ENCODE data around the gene AP3D1.
"Not testable (repeated sequence)": the region's sequence is repeated elsewhere in the genome, so short reads cannot be mapped to it uniquely, and the experiment has no call there.

The AP3D1 gene

GRCh38 chr19:2150794-2151338, 500 bp downstream of the AP3D1 start:
- no peak for DNase-seq (ENCODE audit: low read depth in 2 of 2)

GRCh38 chr19:2149980-2150793, 1.2 kb downstream of the AP3D1 start:
- DNase-seq (ENCODE audit: low read depth in 2 of 2) = no peak

- no peak for DNase-seq (ENCODE audit: low read depth in 2 of 2)
Measured at GRCh38 chr19:2148482-2149135, 2.8 kb downstream of the AP3D1 start.

- DNase-seq (ENCODE audit: low read depth in 2 of 2) = no peak
Measured at GRCh38 chr19:2145831-2146241, 5.5 kb downstream of the AP3D1 start.

- no peak for DNase-seq (ENCODE audit: low read depth in 2 of 2)
Measured at GRCh38 chr19:2144190-2144589, 7.2 kb downstream of the AP3D1 start.

- no peak for DNase-seq (ENCODE audit: low read depth in 2 of 2)
Measured at GRCh38 chr19:2142173-2142829, 9.1 kb downstream of the AP3D1 start.

GRCh38 chr19:2140138-2140569, 11.2 kb downstream of the AP3D1 start:
- DNase-seq (ENCODE audit: low read depth in 2 of 2) = no peak

- DNase-seq (ENCODE audit: low read depth in 2 of 2) = no peak
Measured at GRCh38 chr19:2139385-2140137, 11.8 kb downstream of the AP3D1 start.

- DNase-seq (ENCODE audit: low read depth in 2 of 2) = no peak
Measured at GRCh38 chr19:2138061-2138728, 13.2 kb downstream of the AP3D1 start.

GRCh38 chr19:2136796-2137195, 14.6 kb downstream of the AP3D1 start:
- DNase-seq (ENCODE audit: low read depth in 2 of 2) = no peak

GRCh38 chr19:2135474-2136402, 15.6 kb downstream of the AP3D1 start:
- DNase-seq (ENCODE audit: low read depth in 2 of 2) = no peak

- no peak for DNase-seq (ENCODE audit: low read depth in 2 of 2)
Measured at GRCh38 chr19:2132731-2133490, 18.5 kb downstream of the AP3D1 start.

GRCh38 chr19:2132191-2132590, 19.2 kb downstream of the AP3D1 start:
- DNase-seq (ENCODE audit: low read depth in 2 of 2) = no peak

- DNase-seq (ENCODE audit: low read depth in 2 of 2) = not testable (repeated sequence)
Measured at GRCh38 chr19:2131012-2131975, 20.1 kb downstream of the AP3D1 start.

- no peak for DNase-seq (ENCODE audit: low read depth in 2 of 2)
Measured at GRCh38 chr19:2129892-2130770, 21.2 kb downstream of the AP3D1 start.

- no peak for DNase-seq (ENCODE audit: low read depth in 2 of 2)
Measured at GRCh38 chr19:2129486-2129885, 21.9 kb downstream of the AP3D1 start.

- DNase-seq (ENCODE audit: low read depth in 2 of 2) = no peak
Measured at GRCh38 chr19:2129022-2129421, 22.3 kb downstream of the AP3D1 start.

All from stimulated activated CD8-positive, alpha-beta memory T cell treated with anti-CD3 and anti-CD28 coated beads, Interleukin-7, amount 100 ng/mL, for 1 hour (primary cell).